Endothelial cell (in vitro differentiated cells): Measurements from ENCODE around the gene SNRPA. TPM values are rescaled to one million over a fixed set of nuclear protein-coding genes. Genes with fewer than 3 reads are reported as not detected.
"Not testable (repeated sequence)": the region's sequence is repeated elsewhere in the genome, so short reads cannot be mapped to it uniquely, and the experiment has no call there.

Experiments used
- DNase-seq: peaks from one replicate; pipeline ENCODE4 v3.0.0; 2021; ENCODE audit warnings: low spot score
- H3K27ac Mint-ChIP-seq: one replicate; pipeline ENCODE4 v1.8.0; 2021; ENCODE audit warnings: mixed read lengths, inconsistent platforms; ENCODE audit not compliant: unreplicated experiment
- H3K27me3 Mint-ChIP-seq: one replicate; pipeline ENCODE4 v1.8.0; 2021; ENCODE audit warnings: mild to moderate bottlenecking, moderate library complexity, mixed read lengths, inconsistent platforms; ENCODE audit not compliant: unreplicated experiment
- H3K36me3 Mint-ChIP-seq: one replicate; pipeline ENCODE4 v1.8.0; 2021; ENCODE audit warnings: mild to moderate bottlenecking, low read depth, mixed read lengths, inconsistent platforms; ENCODE audit not compliant: unreplicated experiment
- H3K4me1 Mint-ChIP-seq: one replicate; pipeline ENCODE4 v1.8.0; 2021; ENCODE audit warnings: mild to moderate bottlenecking, mixed read lengths, inconsistent platforms; ENCODE audit not compliant: unreplicated experiment
- H3K4me3 Mint-ChIP-seq: one replicate; pipeline ENCODE4 v1.8.0; 2021; ENCODE audit warnings: mild to moderate bottlenecking, mixed read lengths, inconsistent platforms; ENCODE audit not compliant: unreplicated experiment
- H3K9me3 Mint-ChIP-seq: one replicate; pipeline ENCODE4 v1.8.0; 2021; ENCODE audit warnings: mixed read lengths, inconsistent platforms; ENCODE audit not compliant: unreplicated experiment
- total RNA-seq: library from RNA; stranded (reverse); fragmentation: NEBNext Ultra II Directional; extraction: Animal tissue kit (Norgen Biotek cat#: 25700); gene quantifications from one replicate; pipeline ENCODE4 v1.2.1, GENCODE V29; 2021; ENCODE audit not compliant: unreplicated experiment
- TF ChIP-seq, protein P1 (sequence below): fragments of 200-600 bp; sonication (generic); IDR thresholded peaks from one replicate; pipeline ENCODE4 v1.5.0; 2021; ENCODE audit warnings: antibody characterized with exemption; ENCODE audit not compliant: unreplicated experiment

Gene SNRPA
- total RNA-seq, 1 donor from 2014 or later, result 101 TPM

DNA sequence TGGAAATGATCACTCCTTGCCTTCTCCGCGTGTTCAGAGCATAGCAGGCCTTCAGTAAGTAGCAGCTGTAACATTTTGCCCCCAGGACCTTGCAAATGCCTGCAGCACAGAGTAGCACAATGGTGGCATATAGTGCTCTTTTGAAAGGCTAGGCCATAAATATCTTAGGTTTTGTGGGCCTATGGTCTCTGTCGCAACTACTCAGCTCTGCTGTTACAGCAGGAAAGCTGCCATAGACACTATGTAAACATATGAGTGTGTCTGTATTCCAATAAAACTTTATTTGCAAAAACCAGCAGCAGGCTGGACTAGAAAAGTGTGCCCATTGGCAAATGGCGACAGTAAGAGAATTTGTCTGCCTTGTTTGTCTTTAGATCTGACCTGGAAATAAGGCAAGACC lies 24.7 kb upstream of the SNRPA start:
- H3K4me1 Mint-ChIP-seq, result no peaks in the 10 kb centered on the region

DNA sequence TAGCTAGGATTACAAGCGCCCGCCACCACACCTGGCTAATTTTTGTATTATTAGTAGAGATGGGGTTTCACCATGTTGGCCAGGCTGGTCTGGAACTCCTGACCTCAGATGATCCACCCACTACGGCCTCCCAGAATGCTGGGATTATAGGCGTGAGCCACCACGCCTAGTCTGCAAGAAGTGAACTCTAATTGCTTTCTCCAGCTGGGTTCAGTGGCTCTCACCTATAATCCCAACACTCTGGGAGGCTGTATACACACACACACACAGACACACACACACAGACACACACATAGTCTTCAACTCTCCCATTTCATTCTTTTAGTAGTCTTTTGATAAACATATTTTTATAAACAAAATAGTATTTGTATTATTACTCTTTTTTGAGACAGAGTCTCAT lies 20.9 kb upstream of the SNRPA start:
- H3K36me3 Mint-ChIP-seq, result peaks cover 37% of the 10 kb centered on the region
- not testable (repeated sequence) for H3K27me3 Mint-ChIP-seq, H3K4me3 Mint-ChIP-seq, DNase-seq, H3K9me3 Mint-ChIP-seq, H3K4me1 Mint-ChIP-seq, H3K27ac Mint-ChIP-seq

More for the DNA sequence above, 24.7 kb upstream of the SNRPA start:
- Mint-ChIP-seq H3K27me3 (no peaks in the 10 kb centered on the region), H3K4me3 (no peak overlapping the region), H3K9me3 (no peaks in the 10 kb centered on the region), H3K36me3 (peaks cover 29% of the 10 kb centered on the region), H3K27ac (no peak overlapping the region)
- no peak for DNase-seq
- TF ChIP-seq, protein P1, sequence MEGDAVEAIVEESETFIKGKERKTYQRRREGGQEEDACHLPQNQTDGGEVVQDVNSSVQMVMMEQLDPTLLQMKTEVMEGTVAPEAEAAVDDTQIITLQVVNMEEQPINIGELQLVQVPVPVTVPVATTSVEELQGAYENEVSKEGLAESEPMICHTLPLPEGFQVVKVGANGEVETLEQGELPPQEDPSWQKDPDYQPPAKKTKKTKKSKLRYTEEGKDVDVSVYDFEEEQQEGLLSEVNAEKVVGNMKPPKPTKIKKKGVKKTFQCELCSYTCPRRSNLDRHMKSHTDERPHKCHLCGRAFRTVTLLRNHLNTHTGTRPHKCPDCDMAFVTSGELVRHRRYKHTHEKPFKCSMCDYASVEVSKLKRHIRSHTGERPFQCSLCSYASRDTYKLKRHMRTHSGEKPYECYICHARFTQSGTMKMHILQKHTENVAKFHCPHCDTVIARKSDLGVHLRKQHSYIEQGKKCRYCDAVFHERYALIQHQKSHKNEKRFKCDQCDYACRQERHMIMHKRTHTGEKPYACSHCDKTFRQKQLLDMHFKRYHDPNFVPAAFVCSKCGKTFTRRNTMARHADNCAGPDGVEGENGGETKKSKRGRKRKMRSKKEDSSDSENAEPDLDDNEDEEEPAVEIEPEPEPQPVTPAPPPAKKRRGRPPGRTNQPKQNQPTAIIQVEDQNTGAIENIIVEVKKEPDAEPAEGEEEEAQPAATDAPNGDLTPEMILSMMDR, result no peak

DNA sequence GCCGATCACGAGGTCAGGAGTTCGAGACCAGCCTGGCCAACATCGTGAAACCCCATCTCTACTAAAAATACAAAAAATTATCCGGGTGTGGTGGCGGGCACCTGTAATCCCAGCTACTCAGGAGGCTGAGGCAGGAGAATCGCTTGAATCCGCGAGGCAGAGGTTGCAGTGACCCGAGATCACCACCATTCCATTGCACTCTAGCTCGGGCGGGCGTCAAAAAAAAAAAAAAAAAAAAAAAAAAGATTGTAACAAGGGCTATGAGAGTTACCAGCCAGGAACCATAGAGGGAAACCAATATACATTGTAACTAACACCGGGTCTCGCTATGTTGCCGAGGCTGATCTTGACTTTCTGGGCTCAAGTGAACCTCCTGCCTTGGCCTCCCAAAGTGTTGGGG lies 18.7 kb upstream of the SNRPA start:
- H3K36me3 Mint-ChIP-seq, result peaks cover 39% of the 10 kb centered on the region
- not testable (repeated sequence) for H3K4me3 Mint-ChIP-seq

DNA sequence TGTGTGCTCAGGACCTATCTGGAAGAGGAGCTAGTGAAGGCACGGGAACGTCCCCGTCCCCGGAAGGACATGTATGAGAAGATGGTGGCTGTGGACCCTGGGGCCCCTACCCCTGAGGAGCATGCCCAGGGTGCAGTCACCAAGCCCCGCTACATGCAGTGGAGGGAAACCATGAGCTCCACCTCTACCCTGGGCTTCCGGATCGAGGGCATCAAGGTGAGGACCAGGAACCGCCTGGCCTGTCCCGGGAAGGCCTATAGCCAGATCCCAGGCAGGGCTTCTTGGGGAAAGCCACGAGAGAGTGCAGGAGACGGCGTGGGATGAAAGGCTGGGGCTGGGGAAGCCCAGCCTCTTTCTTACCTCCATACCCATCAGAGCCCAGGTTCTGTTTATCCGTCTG lies 17.9 kb upstream of the SNRPA start:
- peaks cover 40% of the 10 kb centered on the region for H3K36me3 Mint-ChIP-seq

More for the DNA sequence above, 18.7 kb upstream of the SNRPA start:
- not testable (repeated sequence) for DNase-seq, H3K27me3 Mint-ChIP-seq, H3K27ac Mint-ChIP-seq, H3K4me1 Mint-ChIP-seq, H3K9me3 Mint-ChIP-seq

DNA sequence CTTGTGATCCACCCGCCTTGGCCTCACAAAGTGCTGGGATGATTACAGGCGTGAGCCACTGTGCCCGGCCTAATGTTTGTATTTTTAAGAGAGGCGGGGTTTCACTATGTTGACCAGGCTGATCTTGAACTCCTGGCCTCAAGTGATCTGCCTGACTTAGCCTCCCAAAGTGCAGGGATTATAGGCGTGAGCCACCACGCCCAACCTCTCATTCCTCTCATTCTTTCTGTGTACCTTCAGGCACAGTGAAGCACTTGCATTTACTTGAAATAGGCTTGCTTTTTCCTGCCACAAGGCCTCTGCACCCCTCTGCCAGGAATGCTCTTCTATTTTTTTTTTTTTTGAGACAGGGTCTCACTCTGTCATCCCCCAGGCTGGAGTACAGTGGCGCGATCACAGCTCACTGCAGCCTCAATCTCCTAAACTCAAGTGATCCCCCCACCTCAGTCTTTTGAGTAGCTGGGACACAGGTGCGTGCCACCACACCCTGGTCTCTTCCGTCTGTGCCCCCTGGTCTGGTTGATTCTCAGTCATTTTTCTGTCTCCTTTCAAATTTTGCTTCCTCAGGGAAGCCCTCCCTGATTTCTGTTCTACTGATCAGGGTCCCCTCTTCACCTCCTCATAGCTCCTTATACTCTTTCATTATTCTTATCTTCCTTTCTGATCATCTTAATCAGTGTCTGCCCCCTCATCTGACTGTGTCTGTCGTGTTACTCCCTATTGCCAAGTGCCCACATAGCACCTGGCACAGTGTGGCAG lies 15.8 kb upstream of the SNRPA start:
- no peak for DNase-seq
- Mint-ChIP-seq H3K4me3 (peak overlapping the region; percentile 20), H3K36me3 (peaks cover 42% of the 10 kb centered on the region), H3K4me1 (no peaks in the 10 kb centered on the region), H3K9me3 (no peaks in the 10 kb centered on the region), H3K27me3 (peaks cover 4% of the 10 kb centered on the region), H3K27ac (no peak overlapping the region)
- TF ChIP-seq, protein P1, result no peak

More for the DNA sequence above, 17.9 kb upstream of the SNRPA start:
- H3K27ac Mint-ChIP-seq, result no peak overlapping the region
- TF ChIP-seq, protein P1, result no peak
- no peaks in the 10 kb centered on the region for H3K4me1 Mint-ChIP-seq
- no peak for DNase-seq
- H3K9me3 Mint-ChIP-seq, result no peaks in the 10 kb centered on the region
- H3K27me3 Mint-ChIP-seq, result no peaks in the 10 kb centered on the region
- H3K4me3 Mint-ChIP-seq, result no peak overlapping the region

DNA sequence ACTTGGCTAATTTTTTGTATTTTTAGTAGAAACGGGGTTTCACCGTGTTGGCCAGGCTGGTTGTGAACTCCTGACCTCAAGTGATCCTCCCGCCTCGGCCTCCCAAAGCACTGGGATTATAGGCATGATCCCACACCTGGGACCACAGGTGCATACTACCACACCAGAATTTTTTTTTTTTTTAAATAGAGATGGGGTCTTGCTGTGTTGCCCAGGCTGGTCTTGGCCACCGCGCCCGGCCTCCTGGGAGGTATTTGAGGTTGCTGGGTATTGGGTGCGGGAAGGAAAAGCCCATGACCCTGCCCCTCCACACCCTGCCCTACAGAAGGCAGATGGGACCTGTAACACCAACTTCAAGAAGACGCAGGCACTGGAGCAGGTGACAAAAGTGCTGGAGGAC lies 14.3 kb upstream of the SNRPA start:
- DNase-seq, result no peak
- Mint-ChIP-seq H3K4me3 (no peak overlapping the region), H3K4me1 (no peaks in the 10 kb centered on the region), H3K27ac (no peak overlapping the region), H3K9me3 (no peaks in the 10 kb centered on the region), H3K27me3 (peaks cover 4% of the 10 kb centered on the region), H3K36me3 (peaks cover 38% of the 10 kb centered on the region)
- TF ChIP-seq, protein P1, result no peak
